Measurements from ENCODE around the gene SIK2.

The SIK2 gene

DNA sequence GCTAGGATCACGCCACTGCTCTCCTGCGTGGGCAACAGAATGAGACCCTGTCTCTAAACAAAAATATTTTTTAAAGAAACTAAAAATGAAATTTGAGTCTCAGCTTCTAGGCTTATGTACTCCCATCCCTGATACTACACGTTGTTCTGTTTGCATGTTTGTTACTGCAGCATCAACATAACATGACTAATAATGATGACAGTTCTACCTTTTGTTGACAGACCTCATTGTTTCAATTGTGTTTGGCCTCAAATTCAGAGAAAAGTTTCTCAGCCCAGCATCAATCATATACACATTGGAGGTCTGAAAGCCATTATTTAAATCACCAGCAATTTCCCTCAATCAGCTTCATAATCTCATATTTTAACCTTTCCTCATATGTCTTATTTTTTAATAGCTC lies 40.9 kb upstream of the SIK2 start:
- H3K4me3 ChIP-seq (ENCODE audit: low read depth, low read length): no peak overlapping the region
- DNase-seq (ENCODE audit: low read depth): no peak
- TF ChIP-seq, protein P1, sequence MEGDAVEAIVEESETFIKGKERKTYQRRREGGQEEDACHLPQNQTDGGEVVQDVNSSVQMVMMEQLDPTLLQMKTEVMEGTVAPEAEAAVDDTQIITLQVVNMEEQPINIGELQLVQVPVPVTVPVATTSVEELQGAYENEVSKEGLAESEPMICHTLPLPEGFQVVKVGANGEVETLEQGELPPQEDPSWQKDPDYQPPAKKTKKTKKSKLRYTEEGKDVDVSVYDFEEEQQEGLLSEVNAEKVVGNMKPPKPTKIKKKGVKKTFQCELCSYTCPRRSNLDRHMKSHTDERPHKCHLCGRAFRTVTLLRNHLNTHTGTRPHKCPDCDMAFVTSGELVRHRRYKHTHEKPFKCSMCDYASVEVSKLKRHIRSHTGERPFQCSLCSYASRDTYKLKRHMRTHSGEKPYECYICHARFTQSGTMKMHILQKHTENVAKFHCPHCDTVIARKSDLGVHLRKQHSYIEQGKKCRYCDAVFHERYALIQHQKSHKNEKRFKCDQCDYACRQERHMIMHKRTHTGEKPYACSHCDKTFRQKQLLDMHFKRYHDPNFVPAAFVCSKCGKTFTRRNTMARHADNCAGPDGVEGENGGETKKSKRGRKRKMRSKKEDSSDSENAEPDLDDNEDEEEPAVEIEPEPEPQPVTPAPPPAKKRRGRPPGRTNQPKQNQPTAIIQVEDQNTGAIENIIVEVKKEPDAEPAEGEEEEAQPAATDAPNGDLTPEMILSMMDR (IDR thresholded peaks at IDR 0.05; ENCODE audit: low read depth, low read length, missing control alignments): no peak

DNA sequence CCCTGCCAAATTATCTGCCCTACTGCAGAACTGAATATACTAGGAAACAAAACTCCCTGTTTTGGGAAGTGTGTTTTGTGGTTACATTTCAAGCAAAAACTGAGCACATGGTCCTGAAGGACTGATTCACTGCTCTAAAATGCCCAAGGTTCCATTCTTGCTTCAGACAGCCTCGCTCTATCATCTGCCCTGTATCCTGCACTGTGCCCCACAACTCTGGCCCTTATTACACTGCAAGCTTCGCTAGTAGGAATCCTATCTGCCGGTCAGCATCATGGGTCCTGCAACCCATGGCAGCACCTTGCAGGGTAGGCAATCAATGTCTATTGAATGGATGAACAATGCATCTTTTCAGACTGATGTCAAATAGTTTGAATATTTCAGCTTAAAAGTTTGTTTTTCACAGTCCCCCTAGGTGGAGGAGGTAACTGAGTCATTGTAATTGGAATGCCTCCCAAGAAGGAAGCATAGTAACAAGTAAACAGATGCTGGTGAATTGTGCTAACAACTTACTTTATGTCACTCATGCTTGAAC lies 40.4 kb upstream of the SIK2 start:
- TF ChIP-seq, protein P1 (IDR thresholded peaks at IDR 0.05; ENCODE audit: low read depth, low read length, missing control alignments): no peak
- no peak for DNase-seq (ENCODE audit: low read depth)
- no peak overlapping the region for H3K4me3 ChIP-seq (ENCODE audit: low read depth, low read length)

DNA sequence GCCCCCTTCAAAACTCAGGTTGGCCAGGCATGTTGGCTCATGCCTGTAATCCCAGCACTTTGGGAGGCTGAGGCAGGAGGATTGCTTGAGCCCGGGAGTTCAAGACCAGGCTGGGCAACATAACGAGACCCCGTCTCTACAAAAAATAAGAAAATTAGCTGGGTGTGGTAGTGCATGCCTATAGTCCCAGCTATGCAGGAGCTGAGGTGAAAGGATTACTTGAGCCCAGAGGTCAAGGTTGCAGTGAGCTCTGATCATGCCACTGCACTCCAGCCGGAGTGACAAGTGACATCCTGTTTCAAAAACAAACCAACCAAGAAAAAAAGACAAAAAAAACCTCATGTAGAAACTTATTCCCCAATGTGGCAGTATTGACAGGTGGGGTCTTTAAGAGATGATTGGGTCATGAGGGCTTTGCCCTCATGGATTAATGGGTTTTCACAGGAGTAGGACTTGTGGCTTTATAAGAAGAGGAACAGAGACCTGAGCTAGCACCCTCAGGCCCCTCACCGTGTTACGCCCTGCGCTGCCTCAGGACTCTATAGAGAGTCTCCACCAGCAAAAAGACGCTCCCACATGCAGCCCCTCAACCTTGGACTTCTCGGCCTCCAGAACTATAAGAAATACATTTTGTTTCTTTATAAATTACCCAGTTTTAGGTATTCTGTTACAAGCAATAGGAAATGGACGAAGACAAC lies 39.4 kb upstream of the SIK2 start:
- DNase-seq (ENCODE audit: low read depth): no peak
- TF ChIP-seq, protein P1 (IDR thresholded peaks at IDR 0.05; ENCODE audit: low read depth, low read length, missing control alignments): no peak
- H3K4me3 ChIP-seq (ENCODE audit: low read depth, low read length): no peak overlapping the region

DNA sequence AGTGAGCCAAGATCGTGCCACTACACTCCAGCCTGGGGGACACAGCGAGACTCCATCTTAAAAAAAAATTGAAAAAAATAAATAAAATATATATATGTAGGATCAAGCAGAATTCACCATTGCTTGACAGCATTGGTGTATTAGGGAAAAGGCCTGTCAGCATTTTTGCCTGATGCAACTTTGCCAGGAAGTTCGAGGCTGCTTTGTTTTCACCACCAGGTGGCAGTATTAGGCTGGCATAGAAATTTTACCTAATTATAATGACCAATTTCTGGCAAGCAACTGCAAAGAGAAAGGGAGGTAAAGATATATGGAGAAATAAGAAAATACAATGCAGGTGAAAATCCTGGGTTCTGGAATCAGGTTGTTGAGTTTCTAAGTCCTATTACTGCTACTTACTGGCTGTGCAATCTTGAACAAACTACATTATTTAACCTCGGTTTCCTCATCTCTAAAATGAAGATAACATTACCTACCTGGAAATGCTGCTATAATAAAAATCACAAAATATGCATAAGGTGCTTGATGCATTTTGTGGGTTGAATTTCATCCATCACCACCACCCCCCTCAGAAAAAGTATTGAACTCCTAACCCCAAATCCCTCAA lies 37.0 kb upstream of the SIK2 start:
- DNase-seq (ENCODE audit: low read depth): peak; percentile 31
- H3K4me3 ChIP-seq (ENCODE audit: low read depth, low read length): no peak overlapping the region
- TF ChIP-seq, protein P1 (IDR thresholded peaks at IDR 0.05; ENCODE audit: low read depth, low read length, missing control alignments): peak; percentile 72

DNA sequence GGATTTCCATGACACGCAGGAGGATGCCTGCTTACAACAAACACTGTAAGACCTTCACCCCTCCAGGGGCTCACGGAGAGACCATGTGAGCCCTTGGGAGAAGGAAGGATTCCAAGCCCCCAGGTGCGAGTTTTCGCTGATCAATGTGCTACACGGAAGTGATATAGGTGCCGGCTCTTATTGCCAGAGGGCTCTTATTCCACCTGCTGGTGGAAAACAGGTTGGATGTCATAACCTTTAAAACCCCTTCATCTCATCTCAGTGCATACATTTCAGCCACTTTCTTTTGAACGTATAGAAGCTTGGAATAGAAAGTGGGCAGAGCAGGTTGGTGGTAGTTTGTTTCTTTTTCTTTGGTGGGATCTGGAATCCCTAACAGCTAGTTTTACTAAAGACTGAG lies 35.9 kb upstream of the SIK2 start:
- TF ChIP-seq, protein P1 (IDR thresholded peaks at IDR 0.05; ENCODE audit: low read depth, low read length, missing control alignments): no peak
- DNase-seq (ENCODE audit: low read depth): no peak
- no peak overlapping the region for H3K4me3 ChIP-seq (ENCODE audit: low read depth, low read length)

DNA sequence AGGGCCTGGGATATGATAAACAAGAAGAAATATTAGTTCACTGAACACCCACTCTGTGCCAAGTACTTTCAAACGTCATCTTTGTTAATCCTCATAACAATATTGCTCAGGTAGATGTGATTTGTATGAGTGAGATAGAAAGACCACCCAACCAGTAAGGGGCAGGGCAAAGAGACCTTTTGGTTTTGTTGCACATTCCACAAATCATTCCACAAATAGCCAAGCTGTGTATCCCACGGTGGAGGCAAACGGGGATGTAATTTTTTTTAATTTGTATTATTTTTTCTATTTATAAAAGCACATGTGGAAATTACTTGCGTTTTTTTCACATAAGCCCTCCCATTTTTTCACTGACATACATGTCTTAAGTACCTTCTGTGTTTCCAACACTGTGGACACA lies 32.8 kb upstream of the SIK2 start:
- no peak overlapping the region for H3K4me3 ChIP-seq (ENCODE audit: low read depth, low read length)
- TF ChIP-seq, protein P1 (IDR thresholded peaks at IDR 0.05; ENCODE audit: low read depth, low read length, missing control alignments): no peak
- no peak for DNase-seq (ENCODE audit: low read depth)

All from GM12864 (cell line).